HG03460 (cell line): Measurements from ENCODE around the gene ASB16.
"Not testable (repeated sequence)": the region's sequence is repeated elsewhere in the genome, so short reads cannot be mapped to it uniquely, and the experiment has no call there.

ENCODE experiments used
- ATAC-seq: cut with Tn5 transposase; IDR thresholded peaks from one replicate; pipeline ENCODE4 v1.9.1; 2021; ENCODE audit not compliant: unreplicated experiment

The ASB16 gene, protein sequence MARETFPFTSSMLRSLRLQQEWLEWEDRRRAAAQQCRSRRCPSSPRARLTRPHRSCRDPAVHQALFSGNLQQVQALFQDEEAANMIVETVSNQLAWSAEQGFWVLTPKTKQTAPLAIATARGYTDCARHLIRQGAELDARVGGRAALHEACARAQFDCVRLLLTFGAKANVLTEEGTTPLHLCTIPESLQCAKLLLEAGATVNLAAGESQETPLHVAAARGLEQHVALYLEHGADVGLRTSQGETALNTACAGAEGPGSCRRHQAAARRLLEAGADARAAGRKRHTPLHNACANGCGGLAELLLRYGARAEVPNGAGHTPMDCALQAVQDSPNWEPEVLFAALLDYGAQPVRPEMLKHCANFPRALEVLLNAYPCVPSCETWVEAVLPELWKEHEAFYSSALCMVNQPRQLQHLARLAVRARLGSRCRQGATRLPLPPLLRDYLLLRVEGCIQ

DNA sequence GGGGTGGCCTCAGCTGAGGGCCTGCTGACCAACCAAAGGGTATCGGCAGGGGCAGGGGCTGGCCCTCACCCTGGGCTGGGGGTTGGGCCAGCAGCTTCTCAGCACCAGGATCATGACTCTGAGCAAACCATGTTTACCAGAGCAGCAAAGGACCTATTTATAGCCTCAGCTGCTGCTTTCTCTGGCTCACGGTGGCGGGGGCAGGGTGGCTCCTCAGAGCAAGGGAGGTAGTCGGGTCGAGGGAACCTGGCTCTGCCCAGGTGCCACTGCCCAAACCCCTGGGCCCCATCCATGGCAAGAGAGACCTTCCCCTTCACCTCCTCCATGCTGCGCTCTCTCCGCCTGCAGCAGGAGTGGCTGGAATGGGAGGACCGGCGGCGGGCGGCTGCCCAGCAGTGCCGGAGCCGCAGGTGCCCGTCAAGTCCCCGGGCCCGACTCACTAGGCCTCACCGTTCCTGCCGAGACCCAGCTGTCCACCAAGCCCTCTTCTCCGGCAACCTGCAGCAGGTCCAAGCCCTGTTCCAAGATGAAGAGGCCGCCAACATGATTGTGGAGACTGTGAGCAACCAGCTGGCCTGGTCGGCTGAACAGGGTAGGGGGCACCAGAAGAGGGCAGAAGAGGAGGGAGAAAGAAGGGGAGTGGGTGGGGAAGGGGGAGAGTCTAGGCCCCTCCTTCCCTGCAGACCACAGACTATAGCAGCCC, at the start of gene ASB16:
ASB16 (plus strand) TSS at position 206 of the 703 bp plus-strand sequence; CDS start at position 292, 86 bp downstream.
- ATAC-seq: no peak

DNA sequence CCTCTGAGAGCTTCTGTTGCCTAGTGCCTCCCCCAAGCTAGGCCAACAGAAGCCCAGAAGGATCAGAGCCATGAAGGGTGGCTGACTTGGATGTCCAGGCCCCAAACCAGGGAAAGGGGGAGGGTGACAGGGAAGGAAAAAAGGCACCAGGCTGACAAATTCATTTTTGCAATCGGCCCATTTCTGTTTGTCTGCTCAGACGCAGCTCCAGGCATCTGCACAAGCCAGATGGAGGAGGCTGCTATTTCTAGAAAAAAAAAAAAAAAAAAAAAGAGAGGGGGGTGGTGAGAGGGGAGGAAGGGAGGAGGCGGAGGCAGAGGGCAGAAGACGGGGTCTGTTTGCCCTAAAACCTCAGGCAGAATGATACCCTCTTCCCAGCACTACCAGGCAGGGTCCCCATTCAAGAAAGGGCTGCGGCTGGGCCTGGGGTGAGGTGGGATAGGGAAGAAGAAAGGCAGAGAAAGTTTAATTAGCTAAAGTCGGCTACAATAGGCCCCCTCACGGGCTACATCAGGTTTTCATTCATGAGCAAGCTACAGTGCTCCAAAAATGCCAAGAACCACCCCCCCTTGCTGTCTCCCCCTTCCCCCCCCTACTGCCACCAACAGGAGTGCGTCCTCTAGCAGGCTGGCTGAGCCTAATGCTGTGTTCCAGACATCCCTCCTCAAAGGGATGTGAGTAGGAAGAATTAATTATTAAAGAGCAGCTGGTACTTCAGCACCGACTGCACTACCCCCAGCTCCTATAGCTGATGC, 49.5 kb upstream of the ASB16 start:
- no peak for ATAC-seq

DNA sequence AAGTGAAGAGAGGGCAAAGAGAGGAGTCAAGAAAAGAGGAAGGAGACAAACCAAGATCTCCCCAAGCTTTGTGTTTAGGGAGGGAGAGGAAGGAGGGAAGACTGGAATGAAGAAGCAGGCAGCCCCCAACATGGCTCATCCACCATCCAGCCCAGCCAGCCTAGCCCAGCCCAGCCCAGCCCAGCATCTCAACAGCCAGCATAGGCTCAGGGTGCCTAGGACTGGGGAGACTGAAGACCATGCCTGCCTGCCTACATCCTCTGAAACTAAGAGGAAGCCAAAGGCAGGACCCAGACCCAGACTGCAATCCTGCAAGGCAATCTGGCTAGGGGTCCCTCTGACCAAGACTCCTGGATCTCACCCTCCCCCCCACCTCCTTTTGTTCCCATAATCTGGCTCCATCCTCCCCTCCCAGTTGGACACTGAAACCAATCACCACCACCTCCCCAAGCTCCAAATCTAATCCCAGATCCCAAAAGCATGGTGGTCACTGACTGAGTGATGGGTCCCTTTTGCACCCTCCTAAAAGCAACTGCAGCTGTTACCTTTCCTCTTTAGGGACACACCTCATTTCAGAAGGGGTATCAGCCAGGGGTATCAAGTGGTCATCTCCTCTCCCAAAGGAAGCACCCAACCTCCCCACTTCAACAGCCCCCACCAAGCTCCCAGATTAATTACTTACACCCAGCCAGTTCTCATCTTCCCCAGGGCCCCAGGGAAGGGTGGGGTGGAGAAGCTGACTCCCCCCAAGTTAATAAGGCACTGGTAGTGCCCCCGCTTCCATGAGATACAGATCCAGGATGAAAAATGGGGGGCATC, 48.3 kb upstream of the ASB16 start:
- ATAC-seq: no peak

DNA sequence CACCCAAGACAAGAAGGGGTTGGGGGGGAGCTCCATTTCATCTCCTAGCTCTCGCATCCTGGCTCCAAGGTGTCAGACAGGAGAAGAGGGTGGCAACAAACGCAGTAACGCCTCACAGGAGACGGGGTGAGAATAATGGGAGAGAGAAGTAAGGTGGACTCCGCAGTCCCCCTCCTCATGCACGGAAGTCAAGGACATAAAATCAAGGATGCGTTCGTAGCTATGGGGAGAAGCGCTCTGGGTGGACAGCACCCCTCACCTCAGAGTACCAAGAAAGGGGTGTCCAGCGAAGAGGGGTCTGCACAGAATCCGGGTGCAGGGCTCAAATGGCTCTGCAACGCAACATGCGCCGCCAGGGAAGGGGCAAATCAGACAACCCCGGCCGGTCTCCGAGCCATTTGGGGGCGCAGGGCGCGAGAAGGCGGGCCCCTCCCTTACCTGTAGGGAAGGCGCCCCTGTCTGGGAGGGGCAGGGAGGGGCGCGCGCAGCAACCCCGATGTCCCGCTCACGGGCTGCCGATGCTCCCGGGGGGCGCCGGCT, 47.6 kb upstream of the ASB16 start:
- peak; percentile 21 for ATAC-seq

DNA sequence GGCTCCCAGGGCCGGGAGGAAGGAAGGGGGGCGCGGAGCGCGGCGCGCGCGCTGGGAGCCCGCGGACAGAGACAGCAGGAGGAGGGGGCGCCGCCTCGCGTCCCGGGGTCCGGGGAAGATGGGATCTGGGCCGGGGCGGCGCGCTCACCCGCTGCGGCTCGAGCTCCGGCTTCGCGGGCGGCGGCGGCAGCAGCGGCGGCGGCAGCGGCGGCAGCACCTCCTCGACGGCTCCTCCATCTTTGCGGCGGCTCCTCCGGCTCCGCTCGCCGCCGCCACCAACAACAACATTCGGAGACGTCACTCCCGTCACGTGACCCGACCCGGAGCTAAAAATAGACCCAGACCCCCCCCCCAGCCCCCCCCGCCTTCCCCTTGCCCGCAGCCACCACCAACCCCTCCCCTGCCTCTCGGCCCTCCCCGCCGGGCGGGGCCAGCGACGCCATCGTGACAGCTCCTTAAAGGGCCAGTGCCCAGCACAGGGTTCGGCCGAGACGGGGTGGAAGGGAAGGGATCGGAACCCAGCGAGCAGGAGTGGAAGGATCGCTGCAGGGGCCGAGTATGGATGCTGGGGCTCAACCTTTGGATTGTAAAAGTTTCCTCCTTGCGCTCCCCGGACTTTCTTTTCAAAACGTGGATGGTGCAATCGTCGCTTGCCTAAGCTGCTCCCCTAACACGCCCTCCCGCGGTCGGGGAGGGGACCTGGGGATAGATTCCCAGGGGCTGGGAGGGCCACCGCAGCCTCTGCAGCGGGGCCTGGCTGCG, 47.0 kb upstream of the ASB16 start, which contains the start of gene HDAC5:
HDAC5 (minus strand) TSS at position 286 of the 762 bp plus-strand sequence. CDS start 6,126 bp downstream, outside the sequence.
- peak; percentile 77 for ATAC-seq

DNA sequence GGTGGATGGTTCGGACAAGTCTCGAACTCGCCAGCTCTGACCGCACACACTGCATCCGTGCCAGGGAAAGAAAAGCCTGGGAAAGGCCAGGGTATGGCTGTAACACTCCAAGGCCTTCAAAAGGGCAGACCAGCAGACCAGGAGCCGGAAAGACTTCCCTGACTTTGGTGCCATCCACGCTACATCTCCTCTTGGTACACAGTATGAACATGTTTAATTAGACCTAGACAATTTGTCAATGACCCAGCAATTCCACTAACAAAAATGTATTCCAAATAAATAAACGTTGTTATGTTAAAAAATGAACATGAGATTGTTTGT, 46.4 kb upstream of the ASB16 start:
- no peak for ATAC-seq

DNA sequence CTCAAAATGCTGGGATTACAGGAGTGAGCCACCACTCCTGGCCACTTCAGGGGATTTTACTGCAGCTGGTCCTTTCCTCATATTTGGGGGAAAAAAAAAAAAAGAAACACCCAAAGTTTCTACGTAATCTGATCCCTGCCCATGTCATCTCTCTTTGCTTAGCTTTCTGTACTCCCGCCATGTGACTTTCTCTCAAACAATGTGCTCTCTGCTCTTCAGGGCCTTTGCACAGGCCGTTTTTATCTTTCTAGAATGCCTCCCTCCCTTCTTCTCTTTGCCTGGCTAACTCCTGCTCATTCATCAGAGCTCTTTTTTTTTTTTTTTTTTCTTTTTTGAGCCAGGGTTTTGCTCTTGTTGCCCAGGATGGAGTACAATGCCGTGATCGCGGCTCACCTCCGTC, 42.1 kb upstream of the ASB16 start:
- ATAC-seq: no peak

DNA sequence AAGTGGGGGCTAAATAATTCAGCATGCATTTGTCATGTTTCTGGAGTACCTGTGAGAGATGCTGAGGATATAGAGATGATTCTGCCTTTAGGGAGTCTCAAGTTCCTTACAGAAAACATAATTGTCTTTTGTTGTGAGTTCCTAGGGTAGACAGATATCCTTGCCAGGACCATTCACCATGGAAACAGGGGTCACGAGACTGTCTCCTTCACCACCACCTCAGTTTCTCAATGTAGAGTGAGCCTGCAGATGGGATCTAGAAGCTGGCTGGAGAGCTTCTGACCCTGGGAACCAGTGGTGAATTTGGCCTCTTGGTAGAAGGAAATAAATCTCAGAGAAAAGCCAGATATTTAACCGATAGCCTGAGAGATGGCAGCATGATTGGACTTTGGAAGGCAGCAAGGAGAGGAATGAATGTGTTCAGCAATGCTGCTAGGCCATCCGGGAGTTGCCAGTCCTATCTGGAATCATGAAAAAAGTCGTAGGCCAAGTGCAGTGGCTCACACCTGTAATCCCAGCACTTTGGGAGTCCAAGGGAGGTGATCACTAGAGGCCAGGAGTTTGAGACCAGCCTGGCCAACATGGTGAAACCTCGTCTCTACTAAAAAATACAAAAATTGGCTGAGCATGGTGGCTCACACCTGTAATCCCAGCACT, 39.7 kb upstream of the ASB16 start:
- ATAC-seq: no peak

DNA sequence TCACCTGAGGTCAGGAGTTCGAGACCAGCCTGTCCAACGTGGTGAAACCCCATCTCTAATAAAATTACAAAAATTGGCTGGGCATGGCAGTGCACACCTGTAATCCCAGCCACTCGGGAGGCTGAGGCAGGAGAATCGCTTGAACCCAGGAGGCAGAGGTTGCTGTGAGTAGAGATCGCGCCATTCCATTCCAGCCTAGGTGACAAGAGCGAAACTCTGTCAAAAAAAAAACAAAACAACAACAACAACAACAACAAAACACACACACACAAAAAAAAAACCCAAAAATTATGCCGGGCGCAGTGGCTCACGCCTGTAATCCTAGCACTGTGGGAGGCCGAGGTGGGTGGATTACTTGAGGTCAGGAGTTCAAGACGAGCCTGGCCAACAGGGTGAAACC, 39.1 kb upstream of the ASB16 start:
- ATAC-seq: not testable (repeated sequence)

DNA sequence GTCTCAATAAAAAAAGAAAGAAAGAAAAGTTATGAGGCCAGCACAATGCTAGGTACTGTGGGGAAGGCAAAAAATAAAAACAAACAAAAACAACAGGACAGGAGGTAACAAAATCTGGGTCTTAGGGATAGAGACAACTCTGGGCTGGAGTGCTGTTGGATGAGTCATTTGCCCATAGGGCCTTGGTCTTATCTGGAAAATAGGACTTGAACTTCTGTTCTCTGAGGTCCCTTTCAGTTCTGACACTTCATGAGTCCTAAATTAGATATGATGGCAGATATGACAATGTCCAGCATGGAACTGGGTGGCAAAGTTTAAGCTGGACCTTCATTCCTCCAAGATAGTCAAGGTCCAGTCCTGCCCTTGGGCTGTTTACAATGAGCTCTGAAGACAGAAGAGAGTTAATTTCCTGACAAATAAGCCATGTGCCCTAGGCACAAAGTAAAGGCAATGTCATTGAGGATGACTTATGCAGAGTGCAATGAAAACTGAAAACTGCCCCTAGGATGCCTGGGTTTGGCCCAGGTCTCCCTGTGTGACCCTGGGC, 38.2 kb upstream of the ASB16 start:
- no peak for ATAC-seq

DNA sequence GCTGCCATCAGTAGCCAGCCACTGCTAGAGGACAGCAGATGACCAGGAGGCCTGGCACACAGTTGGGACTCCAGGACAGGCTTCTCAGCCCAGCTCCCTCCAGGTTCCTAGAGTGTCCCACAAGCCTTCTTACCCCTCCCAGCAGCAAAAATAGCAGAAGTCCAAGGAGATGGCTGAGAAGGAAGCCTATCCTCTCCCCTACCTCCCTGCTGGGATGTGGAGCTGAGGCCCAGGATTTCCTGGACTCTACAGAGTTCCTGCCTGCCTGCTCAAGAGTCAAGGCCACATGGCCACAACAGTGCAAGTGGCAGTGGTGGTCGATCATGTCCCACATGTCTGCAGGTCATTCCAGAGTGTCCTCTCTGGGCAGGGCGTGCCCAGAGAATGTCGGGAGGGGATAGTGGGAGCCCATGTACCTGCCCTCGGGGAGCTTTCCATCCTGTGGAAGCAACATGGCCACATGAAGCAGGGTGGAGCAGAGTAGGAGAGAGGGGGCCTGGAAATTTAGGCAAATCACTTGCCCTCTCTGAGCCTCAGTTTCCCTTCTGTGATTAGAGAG, 36.5 kb upstream of the ASB16 start:
- no peak for ATAC-seq

DNA sequence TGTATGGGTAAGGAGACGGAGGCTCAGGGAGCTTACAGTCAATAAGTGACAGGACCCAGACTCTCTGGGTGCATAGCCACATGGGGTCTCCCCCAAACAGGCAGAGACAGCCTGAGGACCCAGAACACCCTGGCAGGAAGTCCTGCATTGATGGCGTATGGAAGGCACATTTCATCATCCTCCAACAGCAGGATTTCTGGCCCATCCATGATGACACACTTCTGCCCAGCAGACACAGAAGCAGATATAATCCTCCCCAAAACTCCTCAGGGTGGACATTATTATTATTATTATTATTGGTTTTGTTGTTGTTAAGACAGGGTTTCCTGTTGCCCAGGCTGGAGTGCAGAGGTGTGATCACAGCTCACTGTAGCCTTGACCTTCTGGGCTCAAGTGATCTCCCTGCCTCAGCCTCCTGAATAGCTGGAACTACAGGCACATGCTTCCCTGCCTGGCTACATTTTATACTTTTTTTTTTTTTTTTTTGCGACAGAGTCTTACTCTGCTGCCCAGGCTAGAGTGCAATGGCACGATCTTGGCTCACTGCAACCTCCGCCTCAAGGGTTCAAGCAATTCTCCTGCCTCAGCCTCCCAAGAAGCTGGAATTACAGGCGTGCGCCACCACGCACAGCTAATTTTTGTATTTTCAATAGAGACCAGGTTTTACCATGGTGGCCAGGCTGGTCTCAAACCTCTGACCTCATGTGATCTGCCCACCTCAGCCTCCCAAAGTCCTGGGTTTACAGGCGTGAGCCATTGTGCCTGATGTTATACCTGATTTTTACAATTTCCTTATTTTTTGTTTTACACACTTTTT, 35.5 kb upstream of the ASB16 start:
- ATAC-seq: no peak

DNA sequence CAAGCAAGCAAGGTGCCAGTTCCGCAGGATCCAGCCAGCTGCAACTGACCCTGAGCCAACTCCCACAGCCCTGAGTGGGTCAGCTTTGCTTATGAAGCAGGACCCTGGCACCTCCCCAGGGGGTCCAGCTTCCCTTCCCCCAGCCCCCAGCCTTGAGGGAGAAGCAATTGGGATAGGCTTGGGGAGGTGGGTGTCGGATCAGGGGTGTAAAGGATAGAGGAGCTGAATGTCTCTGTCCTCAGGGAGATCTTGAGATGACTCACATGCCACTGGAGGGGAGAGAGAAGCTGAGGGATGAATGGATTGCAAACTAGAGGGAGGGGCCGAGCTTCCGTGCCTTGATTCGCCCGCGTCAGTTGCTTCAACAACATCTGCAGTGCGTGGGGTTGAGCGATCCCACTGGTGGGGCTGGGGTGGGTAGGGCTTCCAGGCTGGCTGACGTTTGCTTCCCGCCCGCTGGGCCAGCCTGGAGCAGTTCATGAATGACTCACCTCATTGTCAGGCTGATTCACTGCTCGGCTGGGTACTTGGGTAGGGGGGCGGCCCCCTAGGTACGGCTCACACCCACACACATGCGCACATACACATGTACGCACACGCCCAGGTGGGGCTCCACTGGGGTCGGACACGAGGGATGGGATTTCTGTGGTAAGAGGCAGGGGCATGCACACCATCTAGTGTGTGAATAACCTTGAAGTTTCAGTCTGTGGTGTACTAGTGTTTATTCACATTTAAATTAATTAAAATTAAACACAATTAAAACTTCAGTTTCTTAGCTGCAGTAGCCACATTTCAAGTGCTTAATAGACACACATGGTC, 32.4 kb upstream of the ASB16 start:
- ATAC-seq: no peak

DNA sequence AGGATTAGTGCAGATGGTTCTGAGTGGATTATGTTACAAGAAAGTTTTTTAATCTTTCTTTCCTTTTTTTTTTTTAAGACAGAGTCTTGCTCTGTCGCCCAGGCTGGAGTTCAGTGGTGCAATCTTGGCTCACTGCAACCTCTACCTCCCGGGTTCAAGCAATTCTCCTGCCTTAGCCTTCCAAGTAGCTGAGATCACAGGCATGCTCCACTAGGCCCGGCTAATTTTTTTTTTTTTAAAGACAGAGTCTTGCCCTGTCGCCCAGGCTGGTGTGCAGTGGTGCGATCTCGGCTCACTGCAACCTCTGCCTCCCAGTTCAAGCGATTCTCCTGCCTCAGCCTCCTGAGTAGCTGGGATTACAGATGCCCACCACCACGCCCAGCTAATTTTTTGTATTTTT, 26.6 kb upstream of the ASB16 start:
- ATAC-seq: not testable (repeated sequence)

DNA sequence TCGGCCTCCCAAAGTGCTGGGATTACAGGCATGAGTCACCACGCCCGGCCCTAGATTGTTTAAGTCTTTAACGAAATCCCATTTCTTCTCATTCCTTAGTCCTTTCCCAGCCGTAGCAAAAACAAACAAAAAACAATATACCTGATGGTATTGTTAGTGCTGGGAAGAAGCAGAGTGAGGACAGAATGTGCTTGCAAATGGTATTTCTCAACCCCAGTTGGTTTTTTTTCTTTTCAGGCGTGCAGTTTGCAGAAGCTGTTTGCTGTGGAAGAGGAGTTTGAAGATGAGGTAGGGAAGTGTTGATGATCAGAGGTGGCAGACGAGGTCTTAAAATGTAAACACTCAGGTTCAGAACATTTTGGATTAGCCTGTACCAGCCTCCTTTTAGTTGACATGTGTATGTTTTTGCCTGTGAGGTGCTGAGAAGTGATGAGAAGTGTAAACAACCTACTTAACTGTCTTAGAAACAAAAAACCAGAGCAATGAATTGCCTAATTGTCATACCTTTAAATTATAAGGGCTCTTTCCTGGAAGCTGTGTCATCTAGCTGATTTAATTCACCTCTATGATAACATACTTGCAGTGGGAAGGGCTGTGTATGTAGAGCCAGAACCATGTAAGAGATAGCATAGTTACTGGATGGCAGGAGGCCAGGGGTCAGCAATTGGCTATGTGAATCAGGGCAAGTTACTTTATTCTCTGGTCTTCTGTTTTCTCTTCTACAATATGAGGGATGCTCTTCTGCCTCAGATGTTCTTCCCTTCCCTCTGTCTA, 25.4 kb upstream of the ASB16 start:
- ATAC-seq: no peak
